ENCODE measurements around the gene OR2A25.

- TF ChIP-seq CTCF (conservative IDR thresholded peaks at IDR 0.05) (peak; percentile 8; the same call in 1 of the 2 replicates), ZFX (IDR thresholded peaks at IDR 0.05) (no peak)
These were observed 48.7 kb downstream of the OR2A25 start for GRCh38 chr7:144118341-144118740.
